Loucy (cell line): ENCODE measurements around the gene CLDN20.
"Not testable (repeated sequence)": the region's sequence is repeated elsewhere in the genome, so short reads cannot be mapped to it uniquely, and the experiment has no call there.

Experiments
- H2AFZ ChIP-seq: fragments of 200-600 bp; sonication (generic); 2 replicates; pipeline ENCODE4 v1.6.0; 2016; ENCODE audit warnings: antibody characterized with exemption, mild to moderate bottlenecking, low read length, moderate library complexity
- H3F3A ChIP-seq: fragments of 200-600 bp; 2 replicates; pipeline ENCODE4 v1.6.0; 2016; ENCODE audit warnings: antibody characterized with exemption, low read depth, mild to moderate bottlenecking
- H3K27me3 ChIP-seq: fragments of 200-600 bp; sonication (generic); 2 replicates; pipeline ENCODE4 v1.6.1; 2014; ENCODE audit warnings: low read length, mild to moderate bottlenecking; ENCODE audit not compliant: insufficient read depth, poor library complexity, severe bottlenecking
- H3K36me3 ChIP-seq: fragments of 200-600 bp; sonication (generic); 2 replicates; pipeline ENCODE4 v1.6.1; 2016; ENCODE audit warnings: low read length; ENCODE audit not compliant: insufficient read depth
- H3K4me1 ChIP-seq: fragments of 200-600 bp; sonication (generic); 2 replicates; pipeline ENCODE4 v1.5.1; 2014; ENCODE audit warnings: low read length, mild to moderate bottlenecking; ENCODE audit not compliant: insufficient read depth, poor library complexity, severe bottlenecking
- H3K4me2 ChIP-seq: fragments of 200-600 bp; sonication (generic); 2 replicates; pipeline ENCODE4 v1.6.0; 2014; ENCODE audit warnings: antibody characterized with exemption, low read length, low read depth, mild to moderate bottlenecking; ENCODE audit not compliant: poor library complexity, severe bottlenecking
- H3K4me3 ChIP-seq: fragments of 200-600 bp; sonication (generic); 2 replicates; pipeline ENCODE4 v1.5.1; 2014; ENCODE audit warnings: low read length, mild to moderate bottlenecking, mixed read lengths; ENCODE audit not compliant: poor library complexity, severe bottlenecking
- H3K79me2 ChIP-seq: fragments of 200-600 bp; sonication (generic); 2 replicates; pipeline ENCODE4 v1.6.1; 2014; ENCODE audit warnings: low read length; ENCODE audit not compliant: insufficient read depth
- H3K9ac ChIP-seq: fragments of 200-600 bp; sonication (generic); 2 replicates; pipeline ENCODE4 v1.6.0; 2014; ENCODE audit warnings: mild to moderate bottlenecking, low read depth, low read length, moderate library complexity; ENCODE audit not compliant: poor library complexity, severe bottlenecking
- H3K9me2 ChIP-seq: fragments of 200-600 bp; sonication (generic); replicated peaks from 2 replicates; pipeline ENCODE4 v1.6.1; 2016; ENCODE audit warnings: low read depth, low read length, mixed read lengths
- H3K9me3 ChIP-seq: fragments of 200-600 bp; sonication (generic); 2 replicates; pipeline ENCODE4 v1.6.1; 2014; ENCODE audit warnings: mild to moderate bottlenecking, antibody characterized with exemption, low read length, low read depth; ENCODE audit not compliant: insufficient read depth
- H4K20me1 ChIP-seq: fragments of 200-600 bp; sonication (generic); 2 replicates; pipeline ENCODE4 v1.6.0; 2014; ENCODE audit warnings: antibody characterized with exemption, low read length, mild to moderate bottlenecking; ENCODE audit not compliant: insufficient read depth, poor library complexity, severe bottlenecking
- CTCF ChIP-seq: fragments of 200-600 bp; sonication (generic); conservative IDR thresholded peaks from 2 replicates; pipeline ENCODE4 v1.5.1; 2014; ENCODE audit warnings: mild to moderate bottlenecking, antibody characterized with exemption, low read length
- EZH2phosphoT487 ChIP-seq: fragments of 200-600 bp; IDR thresholded peaks from 2 replicates; pipeline ENCODE4 v1.6.1; 2018; ENCODE audit warnings: antibody characterized with exemption, mild to moderate bottlenecking, moderate library complexity, borderline replicate concordance

The CLDN20 gene

DNA sequence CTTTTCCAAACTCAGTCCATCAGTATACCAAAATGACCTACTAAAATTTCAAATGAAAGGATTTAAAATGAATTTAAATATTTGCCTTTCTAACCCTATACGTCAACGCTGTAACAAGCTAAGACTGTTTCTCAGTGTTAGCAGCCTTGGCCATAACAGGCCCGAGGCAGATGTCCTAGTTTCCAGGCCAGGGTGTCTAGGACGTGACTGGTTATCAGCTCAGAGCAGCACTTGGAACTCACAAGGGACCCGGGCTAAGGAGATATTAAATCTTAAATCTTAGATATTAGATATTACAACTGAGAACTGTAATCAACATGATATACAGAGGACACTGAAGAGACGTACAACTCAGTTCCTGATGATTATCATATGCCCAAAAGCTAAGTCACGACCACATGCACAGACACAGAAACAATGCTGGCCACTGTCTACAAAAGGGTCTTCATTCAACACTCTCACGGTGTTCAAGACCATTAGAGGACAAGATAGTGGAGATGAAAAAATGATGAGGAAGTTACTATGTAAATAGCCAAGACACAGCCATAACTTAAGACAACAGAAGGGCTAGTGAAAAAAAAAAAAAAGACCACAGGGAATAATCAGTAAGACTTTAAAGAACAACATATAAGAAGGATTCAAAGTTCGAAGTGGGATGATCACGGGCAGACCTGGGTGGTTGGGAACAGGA is at the start of gene CLDN20:
TSS of gene CLDN20 (plus strand) at position 641 of the 691 bp plus-strand sequence. CDS start 11,707 bp downstream, outside the sequence.
- no peaks in the 10 kb centered on the region for H4K20me1 ChIP-seq
- no peaks in the 10 kb centered on the region for H3K4me1 ChIP-seq
- peaks cover 43% of the 10 kb centered on the region; the same call in 1 of the 2 replicates for H3K36me3 ChIP-seq
- no peak within 1 kb of the TSS for H2AFZ ChIP-seq
- TF ChIP-seq CTCF (no peak), EZH2phosphoT487 (no peak)
- no peak within 1 kb of the TSS for H3K9ac ChIP-seq
- H3K4me3 ChIP-seq = no peak within 1 kb of the TSS
- no peaks in the 10 kb centered on the region for H3F3A ChIP-seq
- no peaks in the 10 kb centered on the region for H3K79me2 ChIP-seq
- no peaks in the 10 kb centered on the region for H3K9me2 ChIP-seq
- no peaks in the 10 kb centered on the region for H3K9me3 ChIP-seq
- H3K27me3 ChIP-seq = no peaks in the 10 kb centered on the region
- H3K4me2 ChIP-seq = no peak within 1 kb of the TSS

DNA sequence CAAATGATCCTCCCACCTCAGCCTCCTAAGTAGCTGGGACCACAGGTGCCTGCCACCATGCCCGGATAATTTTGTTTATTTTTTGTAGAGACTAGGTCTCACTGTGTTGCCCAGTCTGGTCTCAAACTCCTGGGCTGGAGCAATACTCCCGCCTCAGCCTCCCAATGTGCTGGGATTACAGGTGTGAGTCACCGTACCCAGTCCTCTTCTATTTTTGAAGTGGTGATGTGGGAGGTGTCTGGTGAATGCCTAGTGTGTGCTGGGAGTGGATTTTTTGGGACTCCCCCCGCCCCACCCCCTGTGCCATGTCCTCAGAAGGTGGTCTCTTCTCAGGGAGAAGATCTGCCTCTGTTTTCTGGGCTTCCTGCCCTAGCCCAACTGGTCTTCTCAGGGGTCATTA is 47.9 kb upstream of the CLDN20 start:
- no peak for TF ChIP-seq CTCF
- TF ChIP-seq EZH2phosphoT487 = no peak
- no peaks in the 10 kb centered on the region for H3K79me2 ChIP-seq
- no peaks in the 10 kb centered on the region for H3K36me3 ChIP-seq
- no peak overlapping the region for H3K4me3 ChIP-seq
- no peak overlapping the region for H3K4me2 ChIP-seq
- no peak overlapping the region for H3K9ac ChIP-seq
- H3F3A ChIP-seq = no peaks in the 10 kb centered on the region
- no peak overlapping the region for H2AFZ ChIP-seq
- no peaks in the 10 kb centered on the region for H4K20me1 ChIP-seq
- H3K9me3 ChIP-seq = no peaks in the 10 kb centered on the region
- H3K9me2 ChIP-seq = no peaks in the 10 kb centered on the region
- no peaks in the 10 kb centered on the region for H3K4me1 ChIP-seq
- H3K27me3 ChIP-seq = no peaks in the 10 kb centered on the region

DNA sequence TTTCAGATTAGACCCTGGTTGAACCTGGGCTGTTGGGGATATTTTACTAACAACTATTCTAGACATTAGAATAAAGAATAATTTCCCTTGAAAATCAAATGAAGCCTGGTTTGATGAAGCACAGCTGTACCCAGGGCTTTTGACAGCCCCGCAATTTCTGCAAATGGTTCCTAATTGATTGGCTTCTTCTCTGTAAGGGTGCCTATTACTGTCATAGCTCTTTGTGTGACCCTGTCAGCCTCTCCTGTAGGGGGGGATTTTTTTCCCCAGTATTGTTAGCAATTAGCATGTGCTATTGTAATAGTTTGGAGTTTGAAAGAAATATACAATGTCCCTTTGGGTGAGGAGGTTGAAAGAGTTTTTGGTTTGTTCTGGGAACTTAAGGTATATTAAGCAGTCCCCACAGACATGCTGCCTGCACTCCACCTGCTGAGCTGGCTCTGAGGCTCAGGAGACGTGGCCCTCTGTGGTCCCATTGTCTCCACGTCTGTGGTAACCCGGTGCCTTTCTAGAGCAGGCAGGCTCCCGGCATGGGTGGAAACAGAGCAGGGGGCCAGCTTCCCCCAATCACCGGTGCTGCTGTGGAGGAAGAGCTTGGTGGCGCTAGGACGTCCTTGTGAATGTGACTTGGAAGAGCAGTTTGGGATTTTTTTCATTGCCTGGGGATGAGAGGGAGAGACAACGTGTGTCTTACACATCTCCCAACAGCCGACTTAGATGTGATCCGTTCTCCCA is 47.3 kb upstream of the CLDN20 start:
- Histone ChIP-seq H2AFZ (no peak overlapping the region), H3K79me2 (no peaks in the 10 kb centered on the region), H3F3A (no peaks in the 10 kb centered on the region), H3K4me2 (no peak overlapping the region), H4K20me1 (no peaks in the 10 kb centered on the region), H3K9ac (no peak overlapping the region), H3K36me3 (no peaks in the 10 kb centered on the region), H3K4me3 (no peak overlapping the region), H3K9me3 (no peaks in the 10 kb centered on the region), H3K4me1 (no peaks in the 10 kb centered on the region), H3K9me2 (no peaks in the 10 kb centered on the region), H3K27me3 (no peaks in the 10 kb centered on the region)
- no peak for TF ChIP-seq EZH2phosphoT487
- no peak for TF ChIP-seq CTCF

GRCh38 chr6:155218711-155219110 is 45.1 kb upstream of the CLDN20 start:
- H3K9me3 ChIP-seq, H4K20me1 ChIP-seq, H3K27me3 ChIP-seq, H3K79me2 ChIP-seq, H3K4me3 ChIP-seq, H3F3A ChIP-seq, H3K4me2 ChIP-seq, H3K9ac ChIP-seq, H3K4me1 ChIP-seq, H3K9me2 ChIP-seq, H3K36me3 ChIP-seq, H2AFZ ChIP-seq: not testable (repeated sequence)
